HCT116 (cell line): ENCODE measurements around the gene ANO9.

Source experiments
- CTCF ChIP-seq, 3 experiments: fragments of 200-600 bp in 1 of 3; sonication (generic) in 1 of 3; IDR thresholded peaks in 2 of 3; conservative IDR thresholded peaks in 1 of 3; 2 replicates each; pipeline ENCODE4 v1.5.1; 2012 to 2017; ENCODE audit warnings: low read depth in 2 of 3, low read length in 2 of 3, antibody characterized with exemption in 1 of 3, borderline replicate concordance in 1 of 3, control low read depth in 1 of 3, mild to moderate bottlenecking in 1 of 3, mixed read lengths in 1 of 3, mixed run types in 1 of 3, moderate library complexity in 1 of 3; ENCODE audit not compliant: insufficient read depth in 1 of 3
- EGR1 ChIP-seq: IDR thresholded peaks from 2 replicates; pipeline ENCODE4 v1.6.1; 2012; ENCODE audit warnings: low read depth
- ELF1 ChIP-seq: IDR thresholded peaks from 2 replicates; pipeline ENCODE4 v1.6.1; 2012; ENCODE audit warnings: low read depth, borderline replicate concordance
- EZH2phosphoT487 ChIP-seq: fragments of 200-600 bp; IDR thresholded peaks from 2 replicates; pipeline ENCODE4 v1.6.1; 2018; ENCODE audit warnings: antibody characterized with exemption, borderline replicate concordance
- POLR2A ChIP-seq: IDR thresholded peaks from 2 replicates; pipeline ENCODE4 v1.7.0; 2011; ENCODE audit warnings: borderline replicate concordance; ENCODE audit not compliant: insufficient read depth, insufficient read length; ENCODE audit errors: extremely low read depth
- POLR2AphosphoS5 ChIP-seq: IDR thresholded peaks from 2 replicates; pipeline ENCODE4 v1.6.1; 2011; ENCODE audit warnings: mild to moderate bottlenecking, low read depth, low read length, moderate library complexity
- REST ChIP-seq: IDR thresholded peaks from 2 replicates; pipeline ENCODE4 v1.6.1; 2012; ENCODE audit warnings: low read depth
- SIN3A ChIP-seq: IDR thresholded peaks from 2 replicates; pipeline ENCODE4 v1.6.1; 2012; ENCODE audit warnings: low read depth
- SRF ChIP-seq: IDR thresholded peaks from 2 replicates; pipeline ENCODE4 v1.6.1; 2012; ENCODE audit warnings: low read depth
- YY1 ChIP-seq: IDR thresholded peaks from 2 replicates; pipeline ENCODE4 v1.6.1; 2011; ENCODE audit warnings: low read length, low read depth, moderate library complexity, mild to moderate bottlenecking; ENCODE audit not compliant: insufficient replicate concordance; ENCODE audit errors: extremely low read depth
- ZBTB33 ChIP-seq: IDR thresholded peaks from 2 replicates; pipeline ENCODE4 v1.6.1; 2011; ENCODE audit warnings: mild to moderate bottlenecking, low read length, moderate library complexity; ENCODE audit not compliant: insufficient replicate concordance; ENCODE audit errors: extremely low read depth
- ZNF274 ChIP-seq: fragments of 200-500 bp; sonication (Bioruptor generic); IDR thresholded peaks from 2 replicates; pipeline ENCODE4 v1.6.1; 2014; ENCODE audit warnings: mild to moderate bottlenecking, low read depth, low read length, inconsistent platforms
- TF ChIP-seq, protein P1 (sequence below): IDR thresholded peaks from 2 replicates; pipeline ENCODE4 v1.6.1; 2012

DNA sequence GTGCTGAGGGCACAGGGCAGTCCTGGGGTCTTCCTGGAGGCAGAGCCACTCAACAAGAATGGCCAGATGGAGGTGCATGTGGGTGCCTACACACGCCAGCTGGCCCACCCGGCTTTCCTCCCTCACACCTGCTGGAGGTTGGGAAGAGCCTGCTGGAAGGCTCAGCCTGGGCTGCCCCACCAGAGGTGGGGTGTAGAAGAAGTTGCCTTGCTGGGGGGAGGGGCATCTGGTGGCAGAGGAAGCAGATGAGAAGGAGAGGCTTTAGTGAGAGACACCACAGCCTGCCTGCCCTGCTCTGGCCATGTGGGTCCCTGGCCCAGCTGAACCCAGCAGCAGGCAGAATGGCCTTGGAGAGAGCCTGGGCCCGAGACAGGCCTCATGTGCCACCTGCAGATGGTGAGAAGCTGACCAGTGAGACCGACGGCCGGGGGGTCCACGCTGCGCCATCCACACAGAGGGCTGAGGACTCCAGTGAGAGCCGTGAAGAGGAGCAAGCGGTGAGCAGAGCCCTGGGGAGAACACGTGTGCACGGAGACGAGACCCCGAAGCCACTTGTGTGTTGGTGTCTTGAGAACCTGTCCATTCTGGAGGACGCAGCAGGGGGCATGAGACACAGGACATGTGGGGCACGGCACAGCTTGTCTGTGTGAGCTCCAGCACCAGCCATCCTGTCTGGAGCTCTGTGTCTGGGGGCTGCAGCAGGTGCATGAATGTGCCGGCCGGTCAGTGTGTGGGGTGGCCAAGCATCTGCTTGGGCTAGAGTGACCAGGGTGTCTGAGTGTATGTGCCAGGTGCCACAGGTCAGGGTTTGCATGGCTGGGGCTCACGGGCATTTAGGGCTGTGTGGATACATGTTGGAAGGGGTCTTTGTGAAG lies 69.9 kb downstream of the ANO9 start:
- no peak for TF ChIP-seq EGR1
- TF ChIP-seq EZH2phosphoT487, result no peak
- no peak for TF ChIP-seq CTCF (IDR thresholded peaks at IDR 0.05 in 2 of 3, conservative IDR thresholded peaks at IDR 0.05 in 1 of 3; ENCODE audit: borderline replicate concordance in 1 of 3, insufficient read depth in 1 of 3, low read depth in 2 of 3, low read length in 2 of 3)
- no peak for TF ChIP-seq SRF
- no peak for TF ChIP-seq REST
- TF ChIP-seq ZBTB33, result no peak
- no peak for TF ChIP-seq POLR2A
- no peak for TF ChIP-seq SIN3A
- TF ChIP-seq ZNF274, result no peak
- TF ChIP-seq, protein P1, sequence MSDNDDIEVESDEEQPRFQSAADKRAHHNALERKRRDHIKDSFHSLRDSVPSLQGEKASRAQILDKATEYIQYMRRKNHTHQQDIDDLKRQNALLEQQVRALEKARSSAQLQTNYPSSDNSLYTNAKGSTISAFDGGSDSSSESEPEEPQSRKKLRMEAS, result no peak
- no peak for TF ChIP-seq YY1
- no peak for TF ChIP-seq POLR2AphosphoS5
- no peak for TF ChIP-seq ELF1
